Aorta (tissue), 5 donors: ENCODE data around the gene CIRBP. TPM values are rescaled to one million over a fixed set of nuclear protein-coding genes. Genes with fewer than 3 reads are reported as not detected.

ENCODE experiments used
- ATAC-seq: fragments of 200-7000 bp; cut with Tn5 transposase; one replicate; pipeline ENCODE4 v1.9.1; 2022; ENCODE audit warnings: moderate library complexity; ENCODE audit not compliant: low FRiP score
- DNase-seq, 2 donors: peaks; one replicate each; pipeline ENCODE4 v3.0.0-alpha.2; 2020
- H3K27ac ChIP-seq, 2 donors: one replicate each; pipeline ENCODE4 v1.5.1; 2013; ENCODE audit warnings: low read length in 2 of 2, mild to moderate bottlenecking in 2 of 2, moderate library complexity in 2 of 2, control low read depth in 1 of 2, inconsistent platforms in 1 of 2, low read depth in 1 of 2
- H3K27me3 ChIP-seq, 2 donors: one replicate each; pipeline ENCODE4 v1.6.1; 2013; ENCODE audit warnings: control low read depth in 1 of 2, low read length in 1 of 2, mild to moderate bottlenecking in 1 of 2, moderate library complexity in 1 of 2; ENCODE audit not compliant: insufficient read depth in 2 of 2, control insufficient read depth in 1 of 2
- H3K36me3 ChIP-seq, 2 donors: one replicate each; pipeline ENCODE4 v1.6.1; 2013; ENCODE audit warnings: control low read depth in 1 of 2, low read length in 1 of 2, mild to moderate bottlenecking in 1 of 2; ENCODE audit not compliant: insufficient read depth in 2 of 2, control insufficient read depth in 1 of 2
- H3K4me1 ChIP-seq, 2 donors: one replicate each; pipeline ENCODE4 v1.6.1; 2013; ENCODE audit warnings: low read length in 2 of 2, control low read depth in 1 of 2, mild to moderate bottlenecking in 1 of 2, moderate library complexity in 1 of 2; ENCODE audit not compliant: insufficient read depth in 2 of 2, control insufficient read depth in 1 of 2
- H3K4me3 ChIP-seq, 2 donors: one replicate each; pipeline ENCODE4 v1.5.1; 2013; ENCODE audit warnings: low read length in 2 of 2, control low read depth in 1 of 2, mild to moderate bottlenecking in 1 of 2
- H3K9me3 ChIP-seq: one replicate; pipeline ENCODE4 v1.6.1; 2013; ENCODE audit warnings: mild to moderate bottlenecking, low read length; ENCODE audit not compliant: control insufficient read depth
- WGBS, 2 donors: extraction: QIAGEN DNeasy Blood & Tissue Kit; methylation state at CpG; one replicate each; pipeline ENCODE4 v1.1.7; 2013; 5-methylcytosine and 5-hydroxymethylcytosine counted together
- intact Hi-C, 2 donors: fragments of 100-400 bp; cut with DNase I; formaldehyde crosslinking; loops; one replicate each; pipeline versions ENCODE4 v1.14.2 to v1.15.0; 2022
- long read RNA-seq, 2 donors: library from polyadenylated mRNA; unstranded; transcript quantifications; one replicate each; pipeline ENCODE4 v2.0.0, GENCODE V29; 2020 to 2021
- polyA plus RNA-seq, 2 donors: library from polyadenylated mRNA; stranded (reverse); fragments of 200-250 nt; gene quantifications; one replicate each; pipeline ENCODE4 v1.2.3, GENCODE V29; 2013
- total RNA-seq, 2 donors: library from RNA; stranded (reverse); fragmentation: NEBNext Ultra II Directional; extraction: Animal tissue kit (Norgen Biotek cat#: 25700); gene quantifications; one replicate each; pipeline ENCODE4 v1.2.1, GENCODE V29; 2021
- donor health status: healthy with polysubstance abuse.
- donor health status: Bipolar disorder and iron deficiency.
- donor health status: DM: no; HTN: no; CAD: no.
- donor health status: DM: no; HTN: no; CAD: no.
- donor health status: DM: yes; HTN: yes; CAD: no.

CIRBP gene
- total RNA-seq: 100 to 1,000 TPM; 391 to 397 TPM
- 1,000 to 10,000 TPM in 1 of 2 donors, 100 to 1,000 TPM in 1; 252 to 1,634 TPM for polyA plus RNA-seq
- long read RNA-seq, donor 1, transcript CIRBP-204 (7 exons, 870 nt): minor isoform, 33 of 1,455 reads
- long read RNA-seq, donor 1, transcript CIRBP-201 (7 exons, 1,328 nt): major isoform, 925 of 1,455 reads
- long read RNA-seq, donor 1, transcript CIRBP-210 (8 exons, 938 nt): minor isoform, 31 of 1,455 reads
- long read RNA-seq, donor 1, transcript CIRBP-246 (6 exons, 1,043 nt): minor isoform, 89 of 1,455 reads
- long read RNA-seq, donor 1, partial matches to known transcripts: 47 of 1,455 reads
- long read RNA-seq, donor 1, other reads (novel, unspliced or antisense): 271 of 1,455 reads
- long read RNA-seq, donor 2, transcript CIRBP-201 (7 exons, 1,328 nt): major isoform, 77 of 193 reads
- long read RNA-seq, donor 2, transcript CIRBP-210 (8 exons, 938 nt): minor isoform, 24 of 193 reads
- long read RNA-seq, donor 2, transcript CIRBP-246 (6 exons, 1,043 nt): minor isoform, 10 of 193 reads
- long read RNA-seq, donor 2, transcript CIRBP-245 (2 exons, 1,044 nt): minor isoform, 14 of 193 reads
- long read RNA-seq, donor 2, partial matches to known transcripts: 21 of 193 reads
- long read RNA-seq, donor 2, other reads (novel, unspliced or antisense): 42 of 193 reads

DNA sequence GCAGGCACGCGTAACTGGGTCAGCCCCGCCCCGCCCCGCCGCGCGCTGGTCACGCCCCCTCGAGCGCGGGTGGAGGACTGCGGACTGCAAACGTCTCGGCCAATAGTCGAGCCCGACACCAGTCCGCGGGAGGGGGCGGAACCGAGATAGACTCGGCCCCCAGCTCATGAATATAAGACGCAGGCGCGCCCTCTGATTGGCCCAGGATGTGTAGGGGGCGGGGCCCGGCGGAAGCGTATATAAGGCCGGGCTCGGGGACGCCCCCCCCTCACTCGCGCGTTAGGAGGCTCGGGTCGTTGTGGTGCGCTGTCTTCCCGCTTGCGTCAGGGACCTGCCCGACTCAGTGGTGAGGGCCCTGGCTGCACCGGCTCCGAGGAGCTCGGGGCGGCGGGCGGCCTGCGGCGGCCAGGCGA, at the start of gene CIRBP:
TSS of gene CIRBP (plus strand) at position 268 of the 413 bp plus-strand sequence. CDS start 1,602 bp downstream, outside the sequence.
- intact Hi-C loops: loop anchor here in 1 of 2 donors (1.0 kb wide), 1 partner anchor 20 kb away; no protein-coding TSS in a partner anchor

DNA sequence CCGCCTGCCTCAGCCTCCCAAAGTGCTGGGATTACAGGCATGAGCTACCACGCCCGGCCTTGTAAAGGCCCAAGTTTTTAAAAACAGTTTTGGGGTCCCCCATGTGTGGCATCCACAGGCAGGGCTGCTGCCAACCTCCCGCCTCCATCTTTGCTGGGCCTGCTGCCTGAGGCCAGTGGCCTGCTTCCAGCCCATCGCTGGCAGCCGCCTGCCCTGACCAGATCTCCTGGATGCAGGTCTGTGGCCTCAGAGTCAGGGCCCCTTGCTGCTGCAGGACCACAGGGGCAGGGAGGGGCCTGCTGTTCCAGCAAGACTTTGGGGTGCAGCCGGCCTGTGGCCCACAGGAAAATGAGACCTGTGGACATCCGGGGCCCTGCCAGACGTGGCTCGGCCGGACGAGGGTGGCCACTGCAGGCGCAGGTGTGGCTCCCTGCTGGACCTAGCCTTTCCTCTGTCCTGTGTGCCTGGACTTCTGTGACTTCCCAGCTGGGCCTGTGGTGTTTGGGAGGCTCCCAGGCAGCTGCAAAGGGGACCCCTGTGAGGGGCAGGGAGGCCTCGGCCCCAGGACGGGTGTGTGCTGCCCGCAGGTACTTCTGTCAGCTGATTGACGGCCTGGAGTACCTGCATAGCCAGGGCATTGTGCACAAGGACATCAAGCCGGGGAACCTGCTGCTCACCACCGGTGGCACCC, 49.2 kb upstream of the CIRBP start:
- Histone ChIP-seq H3K27ac (no peak overlapping the region), H3K4me1 (no peaks in the 10 kb centered on the region), H3K4me3 (no peak overlapping the region), H3K36me3 (peaks cover 0 to 2% of the 10 kb centered on the region in 2 donors), H3K9me3 (no peaks in the 10 kb centered on the region), H3K27me3 (no peaks in the 10 kb centered on the region)
- DNase-seq: no peak
- ATAC-seq: no peak
- WGBS, 2 donors: 77 to 83% methylated on average over 19 of the region's 19 CpGs
- intact Hi-C loops: loop anchor here in 1 of 2 donors (2.0 kb wide), 1 partner anchor 19 kb away; the partner anchor contains the start of gene CBARP

More for the DNA sequence above, at the start of gene CIRBP:
- DNase-seq (peak; percentile 100), ATAC-seq (peak; percentile 88)
- H3K27ac ChIP-seq: peak within 1 kb of the TSS; percentile 77 to 93
- H3K27me3 ChIP-seq: no peaks in the 10 kb centered on the region
- no peaks in the 10 kb centered on the region for H3K9me3 ChIP-seq
- 0% methylated on average over 28 to 50 of the region's 50 CpGs for WGBS, 2 donors
- H3K36me3 ChIP-seq: peaks cover 0 to 4% of the 10 kb centered on the region in 2 donors
- H3K4me3 ChIP-seq: peak within 1 kb of the TSS; percentile 54 to 91
- no peaks in the 10 kb centered on the region for H3K4me1 ChIP-seq

DNA sequence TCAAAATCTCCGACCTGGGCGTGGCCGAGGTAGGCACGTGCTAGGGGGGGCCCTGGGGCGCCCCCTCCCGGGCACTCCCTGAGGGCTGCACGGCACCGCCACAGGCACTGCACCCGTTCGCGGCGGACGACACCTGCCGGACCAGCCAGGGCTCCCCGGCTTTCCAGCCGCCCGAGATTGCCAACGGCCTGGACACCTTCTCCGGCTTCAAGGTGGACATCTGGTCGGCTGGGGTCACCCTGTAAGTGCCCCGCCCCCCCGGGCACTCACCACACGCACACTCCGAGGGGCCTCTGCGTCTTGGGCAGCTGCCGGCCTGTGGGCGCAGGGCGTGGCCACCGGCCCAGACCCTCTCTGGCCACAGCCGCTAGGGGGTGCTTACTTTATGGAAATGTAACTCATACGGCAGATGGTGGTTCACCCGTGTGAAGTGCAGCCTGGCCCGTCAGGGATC, 48.6 kb upstream of the CIRBP start:
- peak in 1 of 2 donors; percentile 74 for DNase-seq
- Histone ChIP-seq H3K27ac (no peak overlapping the region), H3K9me3 (no peaks in the 10 kb centered on the region), H3K27me3 (no peaks in the 10 kb centered on the region), H3K36me3 (peaks cover 0 to 2% of the 10 kb centered on the region in 2 donors), H3K4me1 (no peaks in the 10 kb centered on the region), H3K4me3 (no peak overlapping the region)
- no peak for ATAC-seq
- intact Hi-C loops: loop anchor here in 1 of 2 donors (2.0 kb wide), 1 partner anchor 18 kb away; the partner anchor contains the start of gene CBARP
- 82 to 84% methylated on average over 31 to 33 of the region's 33 CpGs for WGBS, 2 donors

DNA sequence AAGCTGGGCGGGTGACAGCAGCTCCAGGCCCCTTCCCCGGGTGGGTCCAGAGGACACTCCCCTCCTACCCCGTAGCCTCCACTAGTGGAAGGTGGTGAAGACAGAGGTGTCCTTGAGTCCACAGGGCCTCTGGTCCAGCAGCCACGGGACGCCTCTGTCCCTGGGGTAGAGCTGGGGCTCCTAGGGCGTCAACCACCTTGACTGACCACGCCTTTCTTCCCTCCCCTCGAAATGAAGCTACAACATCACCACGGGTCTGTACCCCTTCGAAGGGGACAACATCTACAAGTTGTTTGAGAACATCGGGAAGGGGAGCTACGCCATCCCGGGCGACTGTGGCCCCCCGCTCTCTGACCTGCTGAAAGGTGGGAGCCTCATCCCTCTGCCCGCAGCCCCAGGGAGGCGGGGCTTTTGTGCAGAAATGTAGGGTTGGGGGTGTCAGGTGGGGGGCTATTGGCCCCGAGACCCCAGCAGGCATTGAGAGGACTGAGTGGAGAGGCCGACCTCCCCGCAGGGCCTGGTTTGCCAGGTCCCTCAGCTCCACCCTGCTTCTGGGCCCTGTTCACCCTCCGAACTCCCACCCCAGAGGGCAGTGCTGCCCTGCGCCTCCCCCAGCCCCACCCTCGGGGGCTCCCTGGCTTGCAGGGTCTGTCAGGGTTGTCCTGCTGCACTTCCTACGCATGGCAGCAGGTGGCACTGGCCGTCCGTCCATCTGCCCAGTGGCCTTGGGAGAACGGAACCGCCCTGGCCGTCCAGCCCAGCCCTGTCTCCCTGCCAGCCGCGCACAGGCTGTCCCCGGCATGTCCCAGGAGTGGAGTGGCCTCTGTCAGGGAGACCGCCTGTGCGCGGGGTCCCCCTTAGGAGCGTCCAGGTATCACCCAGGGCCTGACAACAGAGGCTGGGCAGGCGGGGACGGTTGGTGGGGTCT, 47.9 kb upstream of the CIRBP start:
- Histone ChIP-seq H3K27ac (no peak overlapping the region), H3K36me3 (peaks cover 0 to 2% of the 10 kb centered on the region in 2 donors), H3K27me3 (no peaks in the 10 kb centered on the region), H3K4me1 (no peaks in the 10 kb centered on the region), H3K4me3 (no peak overlapping the region), H3K9me3 (no peaks in the 10 kb centered on the region)
- intact Hi-C loops: loop anchor here in 1 of 2 donors (2.0 kb wide), 1 partner anchor 18 kb away; the partner anchor contains the start of gene CBARP
- DNase-seq (peak; percentile 82 to 93), ATAC-seq (peak; percentile 68)
- 51 to 57% methylated on average over 37 to 38 of the region's 38 CpGs for WGBS, 2 donors

DNA sequence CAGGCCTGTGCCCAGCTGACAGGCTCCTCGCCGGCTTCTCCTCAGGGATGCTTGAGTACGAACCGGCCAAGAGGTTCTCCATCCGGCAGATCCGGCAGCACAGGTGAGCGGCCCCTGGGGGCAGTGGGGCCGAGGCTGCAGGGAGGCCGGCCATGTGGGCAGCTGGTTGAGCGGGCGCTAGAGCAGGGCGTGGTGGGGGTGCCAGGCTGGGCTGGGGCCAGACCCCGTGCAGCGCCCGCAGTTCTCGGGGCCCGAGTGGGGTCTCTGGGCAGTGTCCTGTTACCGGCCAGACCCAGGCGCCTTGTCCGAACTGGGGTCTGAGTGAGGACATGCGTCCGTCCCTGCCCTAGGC, 47.3 kb upstream of the CIRBP start:
- Histone ChIP-seq H3K36me3 (peaks cover 0 to 2% of the 10 kb centered on the region in 2 donors), H3K27me3 (no peaks in the 10 kb centered on the region), H3K4me3 (no peak overlapping the region), H3K27ac (no peak overlapping the region), H3K4me1 (no peaks in the 10 kb centered on the region), H3K9me3 (no peaks in the 10 kb centered on the region)
- DNase-seq (peak in 1 of 2 donors; percentile 77), ATAC-seq (peak; percentile 1)
- WGBS, 2 donors: 77 to 83% methylated on average over 22 of the region's 22 CpGs
- intact Hi-C loops: loop anchor here in 1 of 2 donors (2.0 kb wide), 1 partner anchor 17 kb away; the partner anchor contains the start of gene CBARP

DNA sequence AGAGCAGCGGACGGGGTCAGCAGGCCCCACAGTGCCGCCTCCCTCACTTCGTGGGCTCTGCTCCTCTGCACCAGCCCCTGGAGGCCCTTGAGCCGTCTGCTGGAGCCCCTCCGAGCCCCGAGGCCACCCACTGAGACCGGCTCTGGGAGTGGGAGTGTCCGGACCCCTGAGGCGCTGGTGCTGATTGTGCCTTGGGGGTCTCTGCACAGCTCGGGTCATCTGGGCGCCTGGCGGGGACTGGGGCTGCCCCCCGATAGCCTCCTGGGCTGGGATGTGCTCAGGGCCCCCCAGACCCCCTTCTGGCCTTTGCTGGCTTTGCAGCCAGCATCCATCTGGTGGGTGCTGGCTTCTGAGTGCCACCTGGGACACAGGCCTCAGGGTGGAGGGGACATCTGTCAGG, 46.7 kb upstream of the CIRBP start:
- no peak for ATAC-seq
- peaks cover 0 to 2% of the 10 kb centered on the region in 2 donors for H3K36me3 ChIP-seq
- H3K27ac ChIP-seq: no peak overlapping the region
- no peak for DNase-seq
- H3K4me1 ChIP-seq: no peaks in the 10 kb centered on the region
- intact Hi-C loops: no loop called here
- no peak overlapping the region for H3K4me3 ChIP-seq
- 85 to 88% methylated on average over 14 of the region's 14 CpGs for WGBS, 2 donors
- H3K9me3 ChIP-seq: no peaks in the 10 kb centered on the region
- no peaks in the 10 kb centered on the region for H3K27me3 ChIP-seq

DNA sequence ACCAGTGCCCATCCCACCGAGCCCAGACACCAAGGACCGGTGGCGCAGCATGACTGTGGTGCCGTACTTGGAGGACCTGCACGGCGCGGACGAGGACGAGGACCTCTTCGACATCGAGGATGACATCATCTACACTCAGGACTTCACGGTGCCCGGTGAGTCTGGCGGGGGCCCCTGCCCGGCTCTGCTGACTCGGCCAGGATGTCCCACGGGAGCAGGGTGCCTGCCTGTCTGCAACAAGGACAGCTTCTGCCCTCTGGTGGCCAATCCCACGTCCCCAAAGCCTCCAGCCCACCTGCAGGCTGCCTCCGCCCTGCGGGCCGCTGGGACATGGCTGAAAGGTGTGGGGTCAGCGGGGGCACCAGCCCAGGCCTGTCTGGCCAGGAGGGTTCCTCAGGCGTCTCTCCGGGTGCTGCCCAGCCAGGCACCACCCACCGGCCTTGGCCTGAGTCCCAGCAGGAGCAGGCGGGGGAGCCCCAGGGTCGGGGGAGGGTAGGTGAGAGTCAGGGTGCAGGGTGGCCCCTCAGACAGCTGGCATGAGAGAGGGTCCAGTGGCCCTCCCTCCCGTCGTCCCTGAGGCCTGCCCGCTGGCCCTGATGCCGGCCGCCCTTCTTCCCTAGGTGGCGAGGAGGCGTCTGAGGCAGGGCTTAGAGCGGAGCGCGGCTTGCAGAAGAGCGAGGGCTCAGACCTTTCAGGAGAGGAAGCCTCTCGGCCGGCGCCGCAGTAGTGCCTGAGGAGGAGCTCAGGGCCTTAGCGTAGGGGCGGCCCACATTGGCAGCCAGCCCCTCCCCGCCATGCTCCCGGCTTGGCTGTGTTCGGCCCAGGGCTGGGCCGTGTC, 45.9 kb upstream of the CIRBP start:
- H3K4me1 ChIP-seq: no peaks in the 10 kb centered on the region
- no peak for ATAC-seq

More for the DNA sequence above, 45.9 kb upstream of the CIRBP start:
- no peak overlapping the region for H3K4me3 ChIP-seq
- WGBS, 2 donors: 56 to 61% methylated on average over 46 to 48 of the region's 48 CpGs
- no peak overlapping the region for H3K27ac ChIP-seq
- peak; percentile 73 to 83 for DNase-seq
- intact Hi-C loops: no loop called here
- peaks cover 0 to 2% of the 10 kb centered on the region in 2 donors for H3K36me3 ChIP-seq
- no peaks in the 10 kb centered on the region for H3K9me3 ChIP-seq
- no peaks in the 10 kb centered on the region for H3K27me3 ChIP-seq
